CD4-positive, alpha-beta T cell treated with Interleukin-12 subunit alpha and Interleukin-12 subunit beta, for 1 hour (primary cell): ENCODE results near the gene TANK.
"Not testable (repeated sequence)": the region's sequence is repeated elsewhere in the genome, so short reads cannot be mapped to it uniquely, and the experiment has no call there.

Experiments
- DNase-seq: peaks from one replicate; pipeline ENCODE4 v3.0.0-alpha.2; 2020

TANK gene, protein sequence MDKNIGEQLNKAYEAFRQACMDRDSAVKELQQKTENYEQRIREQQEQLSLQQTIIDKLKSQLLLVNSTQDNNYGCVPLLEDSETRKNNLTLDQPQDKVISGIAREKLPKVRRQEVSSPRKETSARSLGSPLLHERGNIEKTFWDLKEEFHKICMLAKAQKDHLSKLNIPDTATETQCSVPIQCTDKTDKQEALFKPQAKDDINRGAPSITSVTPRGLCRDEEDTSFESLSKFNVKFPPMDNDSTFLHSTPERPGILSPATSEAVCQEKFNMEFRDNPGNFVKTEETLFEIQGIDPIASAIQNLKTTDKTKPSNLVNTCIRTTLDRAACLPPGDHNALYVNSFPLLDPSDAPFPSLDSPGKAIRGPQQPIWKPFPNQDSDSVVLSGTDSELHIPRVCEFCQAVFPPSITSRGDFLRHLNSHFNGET

DNA sequence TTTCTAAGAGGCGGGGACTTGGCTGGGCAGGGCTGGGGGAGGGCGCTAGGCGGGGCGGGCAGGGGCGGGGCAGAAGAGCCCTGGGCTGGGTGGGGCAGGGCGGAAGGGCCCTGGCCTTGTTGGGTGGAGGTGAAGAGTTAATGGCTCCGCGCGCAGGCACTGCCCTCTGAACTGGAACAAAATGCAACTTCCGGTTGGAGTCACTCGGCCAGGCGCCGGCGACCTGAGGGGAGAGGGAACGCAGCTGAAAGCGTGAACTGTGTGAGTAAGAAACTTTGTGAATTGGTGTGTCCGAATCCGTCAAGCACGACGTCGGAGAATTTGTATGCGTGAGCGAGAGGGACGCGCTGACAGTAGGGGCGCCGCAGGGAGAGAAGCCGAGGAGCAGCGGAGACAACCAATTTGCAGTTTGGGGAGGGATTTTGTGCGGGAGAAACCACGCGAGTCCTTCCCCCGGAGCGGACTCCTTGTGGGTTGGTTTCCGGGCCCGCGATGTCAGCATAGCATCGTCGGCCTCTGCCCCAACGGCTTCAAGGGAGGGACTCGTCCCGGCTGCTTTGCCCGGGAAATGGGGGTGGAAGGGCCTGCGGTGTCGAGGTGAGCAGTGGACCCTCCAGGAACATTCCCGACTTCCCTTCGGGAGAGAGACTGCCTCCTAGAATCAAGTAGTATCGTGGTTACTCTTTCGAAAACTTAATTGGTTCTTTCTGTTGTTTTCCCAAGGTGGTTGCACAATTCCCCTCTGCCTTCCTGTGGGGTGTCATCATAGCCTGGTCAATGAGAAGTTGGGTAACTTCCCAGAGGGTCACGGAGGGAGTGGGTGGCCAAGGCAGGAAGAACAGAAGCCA, at the start of gene TANK:
TSS of gene TANK (plus strand) at position 203 of the 848 bp plus-strand sequence. CDS start 19,235 bp downstream, outside the sequence.
- peak; percentile 92 for DNase-seq

DNA sequence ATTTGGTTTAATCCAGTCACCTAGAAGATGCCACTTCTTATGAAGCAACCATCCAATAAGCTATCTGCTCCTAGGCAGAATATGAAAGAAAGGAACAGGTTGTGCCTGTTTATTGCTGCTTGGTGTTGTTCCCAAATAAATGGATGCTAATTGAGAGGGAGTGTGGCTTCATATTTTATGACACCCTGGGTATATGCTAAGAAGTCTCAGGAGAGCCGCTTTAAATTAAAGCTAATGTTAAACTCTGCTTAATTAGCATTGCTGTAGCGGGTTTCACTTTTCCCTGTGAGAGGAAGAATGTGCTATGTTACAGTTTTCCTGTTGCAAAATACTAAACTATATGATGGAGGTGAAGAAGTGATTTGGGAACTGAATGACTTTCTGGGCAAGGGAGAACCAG, 48.7 kb upstream of the TANK start:
- no peak for DNase-seq

DNA sequence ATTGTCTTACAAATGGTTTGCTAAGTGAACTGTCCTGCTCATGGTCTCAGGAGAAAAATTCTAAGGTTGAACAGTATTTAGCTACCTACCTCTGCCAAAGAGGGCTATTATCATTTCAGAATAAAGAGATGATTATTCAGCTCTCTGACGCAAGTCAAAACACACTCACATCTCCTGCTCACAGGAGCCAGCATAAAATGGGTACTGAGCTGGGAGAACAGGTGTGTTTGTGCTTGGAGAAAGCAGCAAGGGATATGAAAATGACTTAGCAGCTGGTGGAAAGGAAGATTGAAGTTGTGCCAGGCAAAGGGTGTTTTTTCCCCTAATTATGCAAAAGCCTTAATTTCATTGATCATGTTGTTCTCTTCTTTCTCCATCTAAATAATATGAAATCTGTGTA, 47.3 kb upstream of the TANK start:
- no peak for DNase-seq

DNA sequence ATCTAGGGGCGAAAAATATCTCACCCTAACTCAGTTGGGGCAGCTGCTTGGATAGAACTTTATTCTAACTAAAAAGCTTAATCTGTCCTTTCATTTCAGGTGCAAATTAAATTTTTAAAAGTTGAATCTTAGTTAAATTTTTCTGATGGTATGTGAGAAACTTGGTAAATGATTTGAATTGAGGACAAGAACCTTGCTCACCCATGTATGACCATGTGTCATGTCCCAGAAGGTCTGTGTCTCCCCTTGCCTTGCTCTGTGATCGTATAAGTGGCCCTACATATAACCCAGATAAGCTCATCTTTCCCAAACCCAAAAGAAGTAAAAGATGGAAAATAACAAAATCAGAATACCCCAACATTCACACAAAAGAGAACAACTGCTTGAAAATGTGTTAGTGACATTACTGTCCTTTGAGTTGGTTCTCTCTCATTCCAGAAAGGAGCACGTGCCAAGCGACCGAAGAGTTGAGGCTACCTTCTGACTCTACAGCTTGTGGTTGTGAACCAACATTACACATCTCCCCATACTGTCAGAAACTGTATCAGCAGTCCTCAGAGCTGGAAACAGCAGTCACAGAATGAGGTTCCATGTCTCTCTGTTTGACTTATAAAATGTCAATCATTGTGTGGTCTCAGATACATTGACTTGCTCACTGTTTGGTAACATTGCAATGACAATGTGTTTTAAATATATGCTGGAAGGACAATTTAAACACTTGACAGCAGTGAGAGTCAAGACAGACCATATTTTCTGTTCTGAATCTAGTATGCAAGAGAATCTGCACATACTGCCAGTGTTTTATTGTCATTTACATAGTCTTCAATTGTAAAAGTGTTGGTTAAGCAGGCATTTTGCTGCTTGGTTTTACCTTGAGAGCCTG, 46.3 kb upstream of the TANK start:
- DNase-seq = no peak

DNA sequence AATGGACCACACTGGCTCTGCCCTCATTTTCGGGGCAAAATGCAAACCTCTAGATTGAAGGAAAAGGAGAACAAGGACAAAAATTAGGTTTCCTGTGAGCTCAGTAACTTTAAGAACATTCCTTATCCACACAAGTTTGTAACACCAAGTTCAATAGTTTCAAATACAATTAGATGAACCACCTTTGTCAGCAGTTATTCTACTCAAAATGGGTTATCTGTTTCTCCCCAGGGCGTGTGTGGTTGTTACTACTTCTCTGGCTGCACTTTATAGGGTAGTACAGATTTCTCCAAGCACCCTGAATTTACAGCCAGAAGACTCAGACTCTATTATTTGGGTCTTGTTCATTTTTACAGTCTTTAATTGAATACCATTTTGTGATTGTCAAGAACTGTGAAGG, 45.0 kb upstream of the TANK start:
- no peak for DNase-seq

DNA sequence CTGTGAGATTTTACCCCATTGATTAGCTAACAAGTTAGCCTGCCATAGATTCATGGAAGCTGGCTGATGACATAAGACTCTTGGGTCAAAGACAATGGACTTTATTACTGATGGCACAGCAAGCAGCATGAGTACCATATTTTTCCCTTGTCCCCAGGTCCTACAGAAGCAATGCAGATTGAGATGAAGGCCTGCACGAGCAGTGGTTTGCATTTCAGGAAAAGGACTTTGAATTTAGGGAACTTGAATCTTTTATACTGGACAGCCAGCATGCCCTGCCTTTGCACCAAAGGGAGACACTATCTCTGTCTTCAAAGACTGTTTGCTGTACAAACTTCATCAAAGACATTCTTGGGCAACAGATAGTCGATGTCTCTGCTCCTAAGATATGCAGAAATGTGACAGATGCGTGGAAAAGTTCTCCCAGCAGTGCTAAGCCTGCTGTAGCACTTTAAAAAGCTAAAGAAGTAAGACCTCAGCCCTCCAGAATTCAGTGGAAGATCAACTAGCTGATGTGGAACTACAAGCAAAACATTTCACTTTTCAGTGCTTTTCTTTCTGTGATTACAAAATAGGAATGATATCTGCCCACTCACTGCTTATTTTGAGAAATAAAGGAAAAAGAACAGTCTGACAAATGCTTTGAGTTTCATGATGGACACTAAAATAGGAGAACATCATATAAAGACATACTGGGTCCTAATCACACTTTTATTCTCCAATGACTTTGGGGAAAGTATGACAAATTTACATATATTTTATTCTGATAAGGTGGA, 44.4 kb upstream of the TANK start:
- DNase-seq = no peak

DNA sequence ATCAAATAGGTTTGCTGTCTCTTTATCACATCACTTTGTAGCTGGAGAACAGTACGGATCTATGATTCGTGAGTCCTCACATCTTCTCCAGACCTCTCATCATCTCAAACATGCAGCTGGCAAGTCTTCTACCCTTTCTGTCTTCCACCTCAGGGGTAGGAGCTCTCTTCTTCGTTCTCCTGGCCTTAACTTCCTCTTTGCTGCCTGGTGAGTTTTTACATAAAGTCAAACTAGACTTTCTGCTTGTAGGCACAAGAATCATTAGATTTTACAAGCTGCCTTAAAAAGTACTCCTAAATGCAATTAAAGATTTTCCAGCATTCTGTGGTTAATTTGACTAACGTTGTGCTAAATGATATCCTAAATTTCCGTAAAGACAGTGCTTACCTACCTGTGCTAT, 43.7 kb upstream of the TANK start:
- no peak for DNase-seq

DNA sequence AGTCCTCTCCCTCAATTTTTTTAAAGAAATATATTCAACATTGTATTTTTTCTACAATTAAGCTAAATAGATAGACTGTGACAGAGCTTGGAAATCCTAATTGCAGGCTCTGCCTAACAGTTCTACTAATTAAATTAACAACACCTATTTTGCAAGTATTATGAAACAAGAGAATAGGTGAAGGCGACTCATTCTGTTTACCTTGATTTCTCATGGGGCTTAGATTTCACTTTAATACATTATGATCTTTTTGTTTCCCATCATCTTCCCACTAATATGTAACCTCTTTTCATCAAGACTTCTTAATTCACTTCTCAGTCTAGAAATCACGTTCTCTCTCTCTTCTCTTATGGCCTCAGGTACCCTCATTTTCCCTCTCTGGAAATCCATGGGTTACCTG, 42.7 kb upstream of the TANK start:
- no peak for DNase-seq

DNA sequence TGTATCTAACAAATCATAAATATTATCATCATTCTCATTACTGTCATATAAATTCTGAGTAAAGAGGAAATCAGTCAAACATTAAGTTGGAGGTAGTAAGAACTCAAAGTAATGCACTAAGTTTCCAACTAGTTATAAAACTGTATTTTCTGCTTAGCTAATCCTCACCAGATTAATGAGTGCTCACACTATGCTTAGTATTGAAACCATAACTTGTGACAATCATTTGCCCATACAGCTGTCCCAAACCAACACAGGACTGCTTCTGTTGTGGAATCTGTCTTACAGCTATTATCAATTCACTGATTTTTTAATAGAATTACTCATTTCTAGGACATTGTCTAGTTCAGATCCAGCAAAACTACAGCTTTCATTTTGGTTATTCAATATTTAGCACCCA, 41.5 kb upstream of the TANK start:
- no peak for DNase-seq

DNA sequence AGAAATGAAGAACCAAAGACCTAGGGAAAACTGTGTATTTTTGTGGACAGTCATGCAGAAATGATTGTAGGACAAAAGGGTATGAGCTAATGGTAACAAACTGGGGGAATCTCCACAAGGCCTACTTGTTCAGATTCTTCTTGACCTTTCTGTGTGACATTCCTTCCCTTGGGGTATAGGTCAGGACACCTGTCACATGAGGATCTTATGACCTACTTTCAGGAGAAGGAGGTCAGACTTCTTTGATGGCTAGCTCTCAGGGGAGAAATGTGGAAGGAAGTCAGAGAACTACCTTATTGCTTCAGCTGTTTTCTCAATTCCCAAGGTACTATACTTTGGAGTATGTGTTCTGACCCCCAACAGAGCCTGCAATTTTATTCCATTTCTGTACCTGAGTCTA, 40.7 kb upstream of the TANK start:
- no peak for DNase-seq

DNA sequence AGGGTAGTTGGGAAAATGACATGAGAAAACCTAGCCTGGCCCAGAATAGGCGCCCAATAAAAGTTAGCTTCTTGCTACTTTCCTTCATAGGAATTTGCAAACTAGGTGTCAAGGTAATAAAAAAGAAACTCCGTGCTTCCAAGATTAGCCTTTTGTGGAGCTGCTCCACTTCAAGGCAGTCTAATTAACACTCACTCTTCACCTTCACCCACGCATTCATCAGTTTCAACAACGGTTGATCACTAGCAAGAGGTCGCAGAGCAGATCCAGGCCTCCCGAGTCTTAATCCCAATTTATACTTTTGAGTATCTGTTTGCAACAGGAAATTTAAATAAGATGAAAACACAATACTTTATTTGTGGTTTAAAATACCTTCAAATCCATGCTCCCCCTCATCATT, 39.5 kb upstream of the TANK start:
- DNase-seq = no peak

DNA sequence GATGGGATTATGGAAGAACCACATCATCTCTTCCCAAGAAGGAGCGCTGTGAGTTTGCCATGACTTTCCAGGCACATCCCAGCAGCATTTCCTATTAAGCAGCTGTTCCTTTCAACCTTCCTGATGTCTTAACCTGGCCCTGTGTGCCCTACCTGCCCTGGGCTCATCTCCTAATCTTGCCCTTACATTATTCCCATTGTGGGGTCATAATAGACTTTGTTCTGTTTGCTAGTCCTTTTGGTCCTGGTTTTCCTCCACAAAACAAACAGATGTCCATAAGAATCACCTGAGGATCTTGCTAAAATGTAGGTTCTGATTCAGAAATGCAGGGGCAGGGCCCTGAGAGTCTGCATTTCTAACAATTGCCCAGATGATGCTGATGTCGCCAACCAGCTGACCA, 38.6 kb upstream of the TANK start:
- no peak for DNase-seq

DNA sequence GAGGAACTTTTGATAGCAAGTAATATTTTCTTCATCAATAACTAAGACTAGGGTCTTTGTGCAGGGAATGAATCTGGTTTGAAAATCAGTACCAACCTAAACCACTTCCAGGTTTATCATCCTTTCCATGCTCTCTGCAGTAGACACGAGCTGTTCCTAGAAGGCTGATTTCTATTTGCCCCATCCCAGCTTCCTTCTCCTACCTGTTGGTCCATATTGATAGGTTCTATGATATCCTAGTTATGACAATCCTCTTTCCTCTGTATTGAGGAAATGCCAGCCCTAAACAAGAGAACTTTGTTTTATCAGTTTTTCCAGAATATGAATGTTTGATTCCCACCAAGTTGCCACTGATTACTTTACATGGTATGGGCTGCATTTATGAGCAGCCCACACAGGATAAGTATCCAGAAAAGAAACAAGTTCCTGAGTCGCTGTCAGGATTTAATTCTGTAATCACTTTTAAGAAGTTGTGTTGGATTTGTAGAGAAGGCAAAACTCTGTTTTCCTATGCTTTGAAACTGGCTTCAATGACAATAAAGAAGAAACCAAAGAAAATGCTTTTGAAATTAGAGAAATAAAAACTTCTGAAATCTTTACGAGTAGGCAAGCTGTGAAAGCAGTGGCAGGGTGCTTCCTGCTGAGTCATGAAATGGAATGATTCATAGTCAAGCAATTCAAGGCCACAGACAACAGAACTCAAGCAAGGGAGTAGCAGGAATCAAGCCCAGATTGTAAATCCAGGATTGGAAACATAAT, 37.3 kb upstream of the TANK start:
- no peak for DNase-seq

DNA sequence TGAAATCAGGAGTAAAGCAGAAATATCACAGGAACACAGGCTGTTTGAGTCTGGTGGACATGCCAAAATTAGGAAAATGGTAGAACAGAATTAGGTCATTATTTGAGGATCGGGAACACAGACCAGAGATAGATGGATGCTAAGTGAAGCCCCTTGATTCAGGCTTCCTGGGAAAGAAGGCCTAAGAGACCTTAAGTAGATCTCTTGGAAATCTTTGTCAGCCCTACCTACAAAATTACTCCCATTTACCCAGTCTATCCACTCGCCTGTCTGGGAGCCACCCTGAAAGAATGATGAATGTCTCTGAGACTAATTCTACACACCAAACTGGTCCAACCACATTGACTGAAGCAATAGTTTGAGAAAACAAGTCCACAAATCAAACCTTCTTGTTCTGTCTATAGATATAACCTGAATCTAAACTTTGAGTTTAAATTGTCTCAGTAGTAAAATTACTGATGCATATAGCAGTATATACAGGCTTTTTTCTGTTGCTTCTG, 36.6 kb upstream of the TANK start:
- DNase-seq = no peak

DNA sequence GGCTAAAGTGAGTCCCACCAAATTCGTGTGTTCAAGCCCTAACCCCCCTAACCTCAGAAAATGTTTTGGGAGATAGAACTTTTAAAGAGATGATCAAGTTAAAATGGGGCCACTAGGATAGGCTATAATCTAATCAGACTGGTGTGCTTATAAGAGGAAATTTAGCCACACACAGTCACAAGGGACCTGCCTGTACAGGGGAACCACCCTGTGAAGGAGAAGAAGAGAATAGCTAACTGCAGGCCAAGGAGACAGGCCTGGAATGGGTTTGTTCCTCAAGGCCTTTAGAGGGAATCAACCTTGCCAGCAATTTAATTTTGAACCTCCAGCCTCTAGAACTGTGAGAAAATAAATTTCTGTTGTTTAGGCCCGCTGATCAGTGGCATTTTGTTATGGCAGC, 36.0 kb upstream of the TANK start:
- no peak for DNase-seq

DNA sequence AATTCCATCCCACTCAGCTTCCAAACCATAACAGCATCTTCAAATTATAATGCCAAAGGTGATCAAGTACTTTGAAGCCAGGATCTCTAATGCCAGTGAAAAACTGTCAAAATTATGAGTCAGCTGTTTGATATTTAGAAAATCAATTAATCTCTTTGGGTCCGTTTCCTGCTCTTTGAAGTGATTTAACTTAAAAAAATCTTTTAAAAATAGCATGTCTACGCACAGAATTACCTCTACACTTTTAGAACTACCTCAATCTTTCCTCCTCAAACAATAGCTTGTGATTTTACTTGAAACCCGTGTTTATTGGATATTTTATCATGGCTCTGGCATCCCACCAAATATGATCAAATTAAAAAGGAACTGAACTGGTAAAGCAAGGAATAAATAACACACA, 31.3 kb upstream of the TANK start:
- DNase-seq = no peak

DNA sequence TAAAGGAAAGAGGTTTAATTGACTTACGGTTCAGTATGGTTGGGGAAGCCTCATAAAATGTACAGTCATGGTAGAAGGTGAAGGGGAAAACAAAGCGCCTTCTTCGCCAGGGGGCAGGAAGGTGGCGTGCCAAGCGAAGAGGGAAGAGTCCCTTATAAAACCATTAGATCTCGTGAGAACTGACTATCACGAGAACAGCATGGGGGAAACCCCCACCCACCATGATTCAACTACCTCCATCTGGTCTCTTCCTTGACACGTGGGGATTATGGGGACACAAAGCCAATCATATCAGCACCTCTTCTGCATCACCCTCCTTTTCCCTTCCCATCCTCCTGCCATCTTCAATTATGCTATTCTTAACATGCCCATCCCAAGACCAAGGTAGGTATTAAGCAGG, 29.9 kb upstream of the TANK start:
- no peak for DNase-seq

DNA sequence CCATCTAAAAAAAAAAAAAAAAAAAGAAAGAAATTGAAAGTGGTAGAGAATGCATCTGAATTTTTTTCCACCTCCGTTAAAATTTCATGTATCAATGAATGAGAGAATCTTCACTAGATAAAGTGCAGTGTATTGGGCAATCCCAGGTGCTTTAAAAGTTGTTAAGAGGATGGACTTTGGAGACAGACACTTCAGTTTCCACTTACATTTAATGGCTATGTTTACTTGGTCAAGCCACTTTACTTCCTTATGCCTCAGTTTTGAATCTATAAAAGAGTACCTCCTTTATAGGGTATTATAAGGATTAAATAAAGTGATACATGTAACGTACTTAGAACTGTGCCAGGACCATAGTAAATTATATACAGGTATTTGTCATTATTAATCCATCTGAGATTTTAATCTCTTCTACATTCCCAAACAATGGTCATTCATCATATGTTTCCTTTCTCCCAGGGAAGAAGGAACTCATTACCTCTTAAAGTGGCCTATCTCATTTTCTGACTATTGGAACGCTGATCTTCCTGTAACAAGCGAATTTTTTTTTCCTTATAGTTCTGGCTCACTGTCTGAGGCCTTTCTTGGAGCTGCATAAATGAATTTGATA, 29.1 kb upstream of the TANK start:
- DNase-seq = no peak

DNA sequence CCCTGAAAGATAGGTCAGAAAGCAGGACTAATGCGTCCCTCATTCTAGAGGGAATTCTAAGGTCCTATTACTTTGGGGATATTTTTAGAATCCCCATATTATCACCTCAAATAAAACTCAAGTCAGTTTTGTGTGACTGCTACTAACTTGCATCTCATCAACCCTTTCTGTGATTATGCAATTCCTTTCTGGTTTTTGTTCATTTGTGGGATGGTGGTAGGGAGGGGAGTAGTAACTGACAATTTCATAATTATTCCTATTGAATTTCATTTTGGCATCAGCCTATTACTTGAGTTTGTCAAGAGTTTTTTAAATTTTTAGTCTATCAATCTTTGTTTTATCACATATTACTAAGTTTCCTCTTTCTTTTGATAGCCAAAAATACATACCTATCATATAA, 28.4 kb upstream of the TANK start:
- DNase-seq = no peak

DNA sequence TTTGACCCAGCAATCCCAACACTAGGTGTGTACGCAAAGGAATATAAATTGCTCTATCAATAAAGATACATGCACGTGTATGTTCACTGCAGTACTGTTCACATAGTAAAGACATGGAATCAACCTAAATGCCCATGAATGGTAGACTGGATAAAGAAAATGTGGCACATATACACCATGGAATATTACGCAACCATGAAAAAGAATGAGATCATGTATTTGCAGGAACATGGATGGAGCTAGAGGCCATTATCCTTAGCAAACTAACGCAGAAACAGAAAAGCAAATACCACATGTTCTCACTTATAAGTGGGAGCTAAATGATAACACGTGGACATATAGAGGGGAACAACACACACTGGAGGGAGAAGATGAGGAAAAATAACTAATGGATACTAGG, 27.8 kb upstream of the TANK start:
- not testable (repeated sequence) for DNase-seq

DNA sequence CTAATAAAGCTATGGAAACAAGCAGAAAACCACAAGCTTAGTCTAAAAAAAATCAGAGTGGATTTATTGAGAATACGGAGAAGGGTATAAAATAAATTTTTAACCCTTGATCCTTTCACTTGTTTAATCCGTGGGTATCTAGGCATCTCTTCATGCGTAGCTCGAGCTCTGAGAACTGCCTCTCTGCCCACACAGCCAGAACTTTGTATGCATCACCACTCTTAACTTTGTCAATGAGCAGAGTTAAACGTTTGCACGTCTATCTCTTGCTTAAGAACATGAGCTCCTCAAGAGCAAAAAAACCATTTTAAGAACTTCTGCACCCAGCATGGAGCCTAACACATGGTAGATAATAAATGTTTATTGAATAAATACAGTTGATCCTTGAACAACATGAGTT, 26.9 kb upstream of the TANK start:
- DNase-seq = no peak
